DMS53 (cell line): ENCODE measurements around the gene TMEM140.
A peak's percentile ranks its signal among the peaks of the same experiment; 100 is the strongest.

ENCODE experiments used
- DNase-seq: peaks from one replicate; lab custom pipeline; 2025; lab: John Stamatoyannopoulos, UW

Gene TMEM140

GRCh38 chr7:135195156-135195555 is 47.3 kb downstream of the TMEM140 start:
- no peak for DNase-seq

DNA sequence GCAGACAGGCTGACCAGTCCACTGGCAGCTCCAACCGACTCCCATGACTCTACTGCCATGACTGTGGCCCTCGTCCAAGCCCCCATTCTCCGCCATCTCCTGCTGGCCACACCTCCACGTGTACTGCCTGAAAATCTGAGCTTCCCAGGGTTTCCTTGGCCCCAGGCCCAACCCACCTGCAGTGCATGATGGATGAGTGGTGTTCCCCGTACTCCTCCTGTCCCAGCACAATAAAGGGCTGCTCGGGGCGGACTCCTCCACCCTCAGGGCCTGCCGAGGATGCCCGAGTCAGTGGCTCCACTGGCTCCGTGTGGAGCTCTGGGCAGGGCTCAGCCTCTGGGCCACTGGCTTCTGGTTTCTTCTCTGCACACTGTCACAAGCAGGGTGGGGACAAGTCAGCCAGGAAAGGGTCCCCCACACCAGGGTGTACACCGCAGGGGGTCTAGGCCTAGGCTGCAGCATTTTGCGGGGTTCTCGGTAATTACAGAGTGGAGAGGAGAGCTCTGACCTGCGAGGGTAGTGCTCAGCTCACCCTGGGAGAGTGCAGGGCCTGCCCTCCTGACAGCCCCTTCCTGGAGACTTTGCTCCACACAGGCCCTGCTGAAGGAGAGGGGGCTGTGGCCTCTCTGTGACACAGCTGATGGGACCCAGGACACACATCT is 48.2 kb downstream of the TMEM140 start:
- DNase-seq, result no peak

- no peak for DNase-seq
Observed at GRCh38 chr7:135197343-135197742, 49.5 kb downstream of the TMEM140 start.

GRCh38 chr7:135197906-135198655 is 50.2 kb downstream of the TMEM140 start:
- no peak for DNase-seq

GRCh38 chr7:135199439-135199838 is 51.6 kb downstream of the TMEM140 start:
- DNase-seq, result no peak

- no peak for DNase-seq
Observed at GRCh38 chr7:135200821-135201331, 53.0 kb downstream of the TMEM140 start.

DNA sequence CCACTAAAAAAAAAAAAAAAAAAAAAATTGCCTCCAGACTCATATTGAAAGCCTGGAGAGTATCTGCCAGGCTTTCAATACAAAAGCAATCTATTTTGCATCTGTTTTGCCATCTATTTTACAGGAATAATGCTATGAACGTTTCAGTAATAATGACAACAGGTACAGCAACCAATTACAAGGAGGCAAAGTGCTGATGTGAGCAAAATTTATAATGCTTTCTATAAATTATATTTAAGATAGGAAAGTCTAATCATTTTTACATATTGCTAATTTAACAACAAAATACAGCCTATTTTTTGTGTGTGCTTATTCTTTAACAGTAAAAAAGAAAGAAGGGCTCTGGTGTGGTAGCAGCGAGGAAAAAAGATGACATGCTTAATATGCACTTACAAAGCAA is 53.5 kb downstream of the TMEM140 start:
- DNase-seq, result no peak

GRCh38 chr7:135204341-135204749 is 56.5 kb downstream of the TMEM140 start:
- DNase-seq, result no peak

DNA sequence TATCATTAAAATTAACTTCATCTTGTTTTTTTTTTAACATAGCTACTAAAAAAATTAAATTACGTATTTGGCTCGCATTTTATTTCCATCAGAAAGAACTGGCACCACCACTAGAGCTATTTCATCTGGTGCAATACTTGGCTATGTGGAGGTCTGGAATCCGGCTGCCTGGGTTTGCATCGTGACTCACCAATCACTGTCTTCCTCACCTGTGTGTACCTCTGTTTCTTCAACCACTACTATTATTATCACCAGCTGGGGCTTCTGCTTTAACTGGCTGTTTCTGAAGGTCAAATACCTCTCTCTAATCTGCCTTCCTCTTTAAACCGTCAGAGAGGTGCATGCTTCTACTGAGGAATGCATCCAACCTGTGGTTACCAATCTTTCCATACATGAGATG is 57.0 kb downstream of the TMEM140 start:
- no peak for DNase-seq

GRCh38 chr7:135205850-135206249 is 58.0 kb downstream of the TMEM140 start:
- DNase-seq, result no peak

GRCh38 chr7:135206941-135207391 is 59.1 kb downstream of the TMEM140 start:
- no peak for DNase-seq

DNA sequence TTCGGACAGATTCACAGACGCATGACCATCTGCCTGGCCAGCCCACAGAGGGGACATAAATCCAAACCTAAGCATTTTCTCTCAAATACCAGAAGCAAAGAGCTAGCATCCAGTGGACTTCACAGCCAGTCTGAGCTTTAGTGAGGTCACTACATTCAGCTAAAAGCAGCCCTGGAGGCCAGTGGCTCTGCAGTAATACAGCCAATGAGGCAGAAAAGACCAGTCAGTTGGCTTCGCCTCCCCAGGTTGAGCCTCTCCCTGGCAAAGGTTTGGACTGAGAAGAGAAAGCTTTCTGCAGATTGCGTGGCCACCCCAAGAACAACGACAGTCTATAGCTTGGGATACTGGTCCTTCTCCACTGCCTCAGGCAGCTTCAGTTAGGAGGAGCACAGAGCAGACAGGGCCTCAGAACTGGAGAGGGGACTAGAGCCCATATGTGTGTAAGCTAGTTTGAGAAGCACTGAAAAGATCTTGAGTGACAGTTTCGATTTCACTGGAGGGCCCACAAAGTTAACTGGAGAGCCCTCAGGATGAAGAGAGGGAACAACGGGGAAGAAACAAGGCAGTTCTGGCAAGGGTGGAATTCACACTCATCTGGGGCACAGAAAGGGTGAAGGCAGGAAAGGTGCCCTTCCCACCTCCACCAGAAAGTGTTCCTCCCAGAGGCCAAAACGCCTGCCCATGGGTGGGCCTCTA is 59.7 kb downstream of the TMEM140 start:
- no peak for DNase-seq

DNA sequence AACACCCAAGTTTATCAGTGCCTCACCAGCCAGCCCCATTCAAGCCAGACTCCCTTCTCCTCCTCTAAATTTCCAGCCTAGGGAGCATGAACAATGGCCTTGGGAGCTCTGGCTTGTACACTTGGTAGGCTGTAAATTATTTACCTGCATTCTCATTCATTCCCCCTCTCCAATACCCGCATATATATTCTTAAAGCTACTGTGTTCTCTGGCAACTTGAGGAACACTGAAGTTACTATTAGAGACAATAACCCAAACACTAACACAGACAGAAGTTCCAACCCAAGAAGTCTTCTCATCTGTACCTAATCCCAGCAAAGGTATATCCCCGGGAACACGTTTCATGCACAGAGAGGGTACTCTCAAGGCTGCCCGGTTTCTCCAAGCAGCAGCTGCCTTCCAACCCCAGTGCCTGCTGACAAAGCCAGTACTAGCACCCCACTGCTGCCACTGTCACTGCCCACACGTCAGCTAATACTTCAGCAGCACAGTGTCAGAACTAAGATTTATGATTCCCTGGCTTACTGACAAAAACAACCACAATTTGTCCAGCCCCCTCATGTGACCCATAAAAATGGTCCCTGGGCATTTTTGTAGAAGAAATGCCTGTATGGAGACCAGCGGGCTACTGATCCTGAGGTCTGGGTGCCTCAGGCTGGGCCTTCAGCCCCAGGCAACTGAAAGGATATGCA is 60.4 kb downstream of the TMEM140 start:
- no peak for DNase-seq

- DNase-seq, result no peak
Observed at GRCh38 chr7:135209225-135209834, 61.5 kb downstream of the TMEM140 start.

DNA sequence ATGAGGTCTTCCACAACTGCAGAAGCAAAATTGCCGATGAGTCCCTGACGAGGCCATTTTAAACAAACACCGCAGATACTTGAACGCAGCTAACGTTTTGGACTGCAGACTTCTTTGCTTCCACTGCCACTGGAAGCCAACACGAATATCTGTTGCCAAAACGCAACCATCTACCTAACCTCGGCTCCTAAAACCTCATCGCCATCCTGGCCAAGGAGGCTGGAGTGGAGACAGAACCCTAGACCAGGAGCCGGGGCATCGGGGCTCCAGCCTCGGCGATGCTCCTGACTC is 63.0 kb downstream of the TMEM140 start:
- peak; percentile 72 for DNase-seq

- DNase-seq, result peak; percentile 97
Observed at GRCh38 chr7:135211179-135211945, 63.5 kb downstream of the TMEM140 start, which contains the start of gene WDR91. Gene WDR91, minus strand, starts transcription at chr7:135211526. Its CDS starts 24 bp downstream, at chr7:135211502.

DNA sequence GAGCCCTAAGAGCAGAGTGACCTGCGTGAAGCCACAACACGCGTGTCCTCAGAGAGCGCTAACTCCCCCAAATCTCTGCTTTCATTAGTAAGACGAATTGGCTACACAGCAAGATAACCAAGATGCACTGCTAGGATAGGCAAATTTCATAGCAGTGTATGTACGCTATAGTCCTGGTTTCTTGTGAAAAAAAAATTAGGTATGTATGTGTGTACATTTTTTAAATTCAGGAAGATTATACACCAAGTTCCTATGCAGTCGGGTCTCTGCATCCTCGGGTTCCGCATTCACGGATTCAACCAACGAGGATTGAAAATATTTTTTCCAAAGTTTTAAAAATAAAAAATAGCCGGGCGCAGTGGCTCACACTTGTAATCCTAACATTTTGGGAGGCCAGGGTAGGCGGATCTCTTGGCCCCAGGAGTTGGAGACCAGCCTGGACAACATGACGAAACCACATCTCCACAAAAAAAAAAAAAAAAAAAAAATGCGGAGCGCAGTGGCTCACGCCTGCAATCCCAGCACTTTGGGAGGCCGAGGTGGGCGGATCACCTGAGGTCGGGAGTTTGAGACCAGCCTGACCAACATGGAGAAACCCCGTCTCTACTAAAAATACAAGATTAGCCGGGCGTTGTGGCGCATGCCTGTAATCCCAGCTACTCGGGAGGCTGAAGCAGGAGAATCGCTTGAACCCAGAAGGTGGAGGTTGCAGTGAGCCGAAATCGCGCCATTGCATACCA is 64.2 kb downstream of the TMEM140 start:
- DNase-seq, result peak; percentile 61

GRCh38 chr7:135213831-135214230 is 66.0 kb downstream of the TMEM140 start:
- no peak for DNase-seq

- DNase-seq, result no peak
Observed at GRCh38 chr7:135215180-135215579, 67.3 kb downstream of the TMEM140 start.

DNA sequence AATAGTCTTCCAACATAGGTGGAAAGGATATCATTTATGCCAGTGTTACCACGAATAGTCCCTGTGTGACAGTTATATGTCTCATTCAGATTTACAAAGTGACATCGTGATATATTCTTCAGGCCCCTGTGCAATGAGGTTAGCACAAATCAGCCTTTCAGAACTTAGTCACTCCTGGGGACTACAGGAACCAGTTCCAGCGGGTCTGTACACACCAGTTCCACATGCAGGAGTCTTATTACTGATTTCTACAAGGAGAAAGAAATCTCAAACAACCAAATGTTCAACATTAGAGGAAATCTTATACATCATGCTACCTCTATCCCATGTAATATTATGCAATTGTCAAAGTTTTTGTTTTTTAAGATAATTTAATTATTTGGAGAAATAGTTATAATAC is 67.8 kb downstream of the TMEM140 start:
- DNase-seq, result no peak
